Upper lobe of right lung (tissue), 1 donor: Measurements from ENCODE around the gene GPR15LG. TPM values are rescaled to one million over a fixed set of nuclear protein-coding genes. Genes with fewer than 3 reads are reported as not detected.
"Not testable (repeated sequence)": the region's sequence is repeated elsewhere in the genome, so short reads cannot be mapped to it uniquely, and the experiment has no call there.

ENCODE experiments used
- ATAC-seq: fragments of 200-7000 bp; cut with Tn5 transposase; one replicate; pipeline ENCODE4 v1.9.1; 2020; ENCODE audit warnings: mild to moderate bottlenecking, moderate library complexity
- DNase-seq: peaks from one replicate; pipeline ENCODE4 v3.0.0-alpha.2; 2020
- H3K27ac ChIP-seq: fragments of 200-600 bp; one replicate; pipeline ENCODE4 v1.8.0; 2022
- H3K27me3 ChIP-seq: fragments of 200-600 bp; one replicate; pipeline ENCODE4 v1.8.0; 2022; ENCODE audit warnings: mild to moderate bottlenecking
- H3K36me3 ChIP-seq: fragments of 200-600 bp; one replicate; pipeline ENCODE4 v1.8.0; 2022
- H3K4me1 ChIP-seq: fragments of 200-600 bp; one replicate; pipeline ENCODE4 v1.8.0; 2022
- H3K4me3 ChIP-seq: fragments of 200-600 bp; one replicate; pipeline ENCODE4 v1.8.0; 2022; ENCODE audit warnings: mild to moderate bottlenecking
- H3K9me3 ChIP-seq: fragments of 200-600 bp; one replicate; pipeline ENCODE4 v1.8.0; 2022
- CTCF ChIP-seq: fragments of 200-600 bp; IDR thresholded peaks from one replicate; pipeline ENCODE4 v1.8.0; 2022; ENCODE audit warnings: antibody characterized with exemption
- intact Hi-C: fragments of 100-400 bp; cut with DNase I; formaldehyde crosslinking; loops from one replicate; pipeline ENCODE4 v1.11.0; 2022
- total RNA-seq: library from RNA; stranded (reverse); fragmentation: NEBNext Ultra II Directional; extraction: Animal tissue kit (Norgen Biotek cat#: 25700); gene quantifications from one replicate; pipeline ENCODE4 v1.2.1, GENCODE V29; 2021
- donor health status: DM: no; HTN: yes; CAD: no; lungs with severe emphysema.

Gene GPR15LG
- total RNA-seq, 1 donor from 2014 or later = not detected

GRCh38 chr10:84177541-84178141 lies 4.0 kb downstream of the GPR15LG start:
- H3K36me3 ChIP-seq = no peaks in the 10 kb centered on the region
- peak; percentile 63 for ATAC-seq
- no peaks in the 10 kb centered on the region for H3K9me3 ChIP-seq
- H3K27ac ChIP-seq = no peak overlapping the region
- TF ChIP-seq CTCF = no peak
- no peaks in the 10 kb centered on the region for H3K4me1 ChIP-seq
- intact Hi-C loops = no loop called here
- H3K27me3 ChIP-seq = no peaks in the 10 kb centered on the region
- no peak overlapping the region for H3K4me3 ChIP-seq
- DNase-seq = no peak

- Histone ChIP-seq H3K4me3 (no peak overlapping the region), H3K27me3 (no peaks in the 10 kb centered on the region), H3K4me1 (no peaks in the 10 kb centered on the region), H3K9me3 (no peaks in the 10 kb centered on the region), H3K27ac (no peak overlapping the region), H3K36me3 (no peaks in the 10 kb centered on the region)
- intact Hi-C loops = no loop called here
- DNase-seq (no peak), ATAC-seq (no peak)
- TF ChIP-seq CTCF = no peak
Measured at GRCh38 chr10:84178160-84178609, 4.6 kb downstream of the GPR15LG start.

GRCh38 chr10:84179059-84179710 lies 5.6 kb downstream of the GPR15LG start:
- no peak for DNase-seq
- TF ChIP-seq CTCF = no peak
- intact Hi-C loops = no loop called here
- H3K27ac ChIP-seq = no peak overlapping the region
- ATAC-seq = peak; percentile 22
- no peaks in the 10 kb centered on the region for H3K9me3 ChIP-seq
- H3K36me3 ChIP-seq = no peaks in the 10 kb centered on the region
- H3K4me3 ChIP-seq = no peak overlapping the region
- H3K27me3 ChIP-seq = no peaks in the 10 kb centered on the region
- H3K4me1 ChIP-seq = no peaks in the 10 kb centered on the region

GRCh38 chr10:84180386-84180785 lies 6.8 kb downstream of the GPR15LG start:
- ATAC-seq, H3K4me1 ChIP-seq, DNase-seq, H3K27me3 ChIP-seq, H3K9me3 ChIP-seq, H3K27ac ChIP-seq, H3K4me3 ChIP-seq, H3K36me3 ChIP-seq, intact Hi-C loops: not testable (repeated sequence)

GRCh38 chr10:84181631-84182030 lies 8.0 kb downstream of the GPR15LG start:
- intact Hi-C loops = no loop called here
- Histone ChIP-seq H3K27me3 (no peaks in the 10 kb centered on the region), H3K9me3 (no peaks in the 10 kb centered on the region), H3K4me1 (no peaks in the 10 kb centered on the region), H3K36me3 (no peaks in the 10 kb centered on the region), H3K4me3 (no peak overlapping the region), H3K27ac (no peak overlapping the region)
- ATAC-seq (no peak), DNase-seq (no peak)
- no peak for TF ChIP-seq CTCF

GRCh38 chr10:84184517-84184916 lies 10.9 kb downstream of the GPR15LG start:
- no peaks in the 10 kb centered on the region for H3K9me3 ChIP-seq
- intact Hi-C loops = no loop called here
- no peak for TF ChIP-seq CTCF

More at GRCh38 chr10:84184517-84184916, 10.9 kb downstream of the GPR15LG start:
- Histone ChIP-seq H3K36me3 (no peaks in the 10 kb centered on the region), H3K4me1 (no peaks in the 10 kb centered on the region), H3K4me3 (no peak overlapping the region), H3K27ac (no peak overlapping the region), H3K27me3 (no peaks in the 10 kb centered on the region)
- DNase-seq (no peak), ATAC-seq (peak; percentile 32)
